Activated T-helper 17 cell treated with anti-CD3 and anti-CD28 coated beads, Interleukin-2, amount 50 U/mL, for 72 hours (primary cell): ENCODE data around the gene HPCAL1. TPM values are rescaled to one million over a fixed set of nuclear protein-coding genes. Genes with fewer than 3 reads are reported as not detected.
A peak's percentile ranks its signal among the peaks of the same experiment; 100 is the strongest.
"Not testable (repeated sequence)": the region's sequence is repeated elsewhere in the genome, so short reads cannot be mapped to it uniquely, and the experiment has no call there.

Experiments
- ATAC-seq: fragments of 150-1000 bp; cut with Tn5 transposase; replicated peaks from 2 replicates; pipeline ENCODE4 v1.10.0; 2021; ENCODE audit warnings: mild to moderate bottlenecking, moderate library complexity
- H3K27ac Mint-ChIP-seq: one replicate; pipeline ENCODE4 v1.8.0; 2022; ENCODE audit warnings: mixed read lengths
- H3K27me3 Mint-ChIP-seq: one replicate; pipeline ENCODE4 v1.8.0; 2022; ENCODE audit warnings: mixed read lengths
- H3K36me3 Mint-ChIP-seq: one replicate; pipeline ENCODE4 v1.8.0; 2022; ENCODE audit warnings: low read depth, mild to moderate bottlenecking, mixed read lengths
- H3K4me1 Mint-ChIP-seq: one replicate; pipeline ENCODE4 v1.8.0; 2022; ENCODE audit warnings: mixed read lengths
- H3K4me3 Mint-ChIP-seq: one replicate; pipeline ENCODE4 v1.8.0; 2022; ENCODE audit warnings: mild to moderate bottlenecking, mixed read lengths
- H3K9me3 Mint-ChIP-seq: one replicate; pipeline ENCODE4 v1.8.0; 2022; ENCODE audit warnings: mixed read lengths
- total RNA-seq, 2 donors: library from RNA; stranded (reverse); gene quantifications; one replicate each; pipeline ENCODE4 v1.2.3, GENCODE V29; 2022

HPCAL1 gene
- 100 to 1,000 TPM in 1 of 2 donors, 10 to 100 TPM in 1; 57.9 to 139 TPM for total RNA-seq

- peaks cover 35% of the 10 kb centered on the region for H3K36me3 Mint-ChIP-seq
- peak; percentile 68 for ATAC-seq
Measured at GRCh38 chr2:10302479-10303180, at the start of gene HPCAL1. Gene HPCAL1 (plus strand): TSS chr2:10302904. CDS start chr2:10419758, 116,854 bp downstream.

GRCh38 chr2:10253596-10254372 lies 48.9 kb upstream of the HPCAL1 start:
- Mint-ChIP-seq H3K27ac (no peak overlapping the region), H3K4me3 (no peak overlapping the region), H3K27me3 (peaks cover 7% of the 10 kb centered on the region), H3K36me3 (no peaks in the 10 kb centered on the region), H3K4me1 (no peaks in the 10 kb centered on the region), H3K9me3 (no peaks in the 10 kb centered on the region)
- no peak for ATAC-seq

More at GRCh38 chr2:10302479-10303180, at the start of gene HPCAL1:
- Mint-ChIP-seq H3K4me3 (peak within 1 kb of the TSS; percentile 93), H3K27me3 (no peaks in the 10 kb centered on the region), H3K9me3 (no peaks in the 10 kb centered on the region), H3K27ac (peak within 1 kb of the TSS; percentile 80), H3K4me1 (peaks cover 56% of the 10 kb centered on the region)

GRCh38 chr2:10254373-10255188 lies 48.1 kb upstream of the HPCAL1 start:
- H3K36me3 Mint-ChIP-seq = no peaks in the 10 kb centered on the region
- no peaks in the 10 kb centered on the region for H3K4me1 Mint-ChIP-seq
- ATAC-seq = no peak
- H3K27me3 Mint-ChIP-seq = peaks cover 7% of the 10 kb centered on the region
- H3K27ac Mint-ChIP-seq = no peak overlapping the region
- H3K4me3 Mint-ChIP-seq = no peak overlapping the region
- no peaks in the 10 kb centered on the region for H3K9me3 Mint-ChIP-seq

GRCh38 chr2:10255189-10256030 lies 47.3 kb upstream of the HPCAL1 start:
- no peaks in the 10 kb centered on the region for H3K36me3 Mint-ChIP-seq
- no peaks in the 10 kb centered on the region for H3K4me1 Mint-ChIP-seq
- no peaks in the 10 kb centered on the region for H3K9me3 Mint-ChIP-seq
- H3K4me3 Mint-ChIP-seq = no peak overlapping the region
- no peak overlapping the region for H3K27ac Mint-ChIP-seq
- H3K27me3 Mint-ChIP-seq = peaks cover 7% of the 10 kb centered on the region
- ATAC-seq = no peak

GRCh38 chr2:10256031-10256514 lies 46.6 kb upstream of the HPCAL1 start:
- Mint-ChIP-seq H3K27ac (no peak overlapping the region), H3K9me3 (no peaks in the 10 kb centered on the region)

GRCh38 chr2:10256515-10257031 lies 46.1 kb upstream of the HPCAL1 start:
- no peak overlapping the region for H3K4me3 Mint-ChIP-seq
- H3K27me3 Mint-ChIP-seq = peaks cover 7% of the 10 kb centered on the region
- no peaks in the 10 kb centered on the region for H3K9me3 Mint-ChIP-seq
- no peaks in the 10 kb centered on the region for H3K36me3 Mint-ChIP-seq
- H3K4me1 Mint-ChIP-seq = no peaks in the 10 kb centered on the region
- no peak for ATAC-seq
- no peak overlapping the region for H3K27ac Mint-ChIP-seq

More at GRCh38 chr2:10256031-10256514, 46.6 kb upstream of the HPCAL1 start:
- Mint-ChIP-seq H3K4me3 (no peak overlapping the region), H3K4me1 (no peaks in the 10 kb centered on the region), H3K27me3 (peaks cover 7% of the 10 kb centered on the region), H3K36me3 (no peaks in the 10 kb centered on the region)
- ATAC-seq = no peak

- peaks cover 9% of the 10 kb centered on the region for H3K27me3 Mint-ChIP-seq
- no peaks in the 10 kb centered on the region for H3K4me1 Mint-ChIP-seq
- no peak overlapping the region for H3K27ac Mint-ChIP-seq
- H3K9me3 Mint-ChIP-seq = no peaks in the 10 kb centered on the region
- ATAC-seq = no peak
- no peak overlapping the region for H3K4me3 Mint-ChIP-seq
- no peaks in the 10 kb centered on the region for H3K36me3 Mint-ChIP-seq
Measured at GRCh38 chr2:10257036-10257435, 45.7 kb upstream of the HPCAL1 start.

- H3K4me1 Mint-ChIP-seq = no peaks in the 10 kb centered on the region
- H3K27ac Mint-ChIP-seq = peak overlapping the region; percentile 40
- H3K36me3 Mint-ChIP-seq = no peaks in the 10 kb centered on the region
- peaks cover 10% of the 10 kb centered on the region for H3K27me3 Mint-ChIP-seq
- no peaks in the 10 kb centered on the region for H3K9me3 Mint-ChIP-seq
- ATAC-seq = no peak
- H3K4me3 Mint-ChIP-seq = no peak overlapping the region
Measured at GRCh38 chr2:10257500-10258147, 45.1 kb upstream of the HPCAL1 start.

- Mint-ChIP-seq H3K4me1 (no peaks in the 10 kb centered on the region), H3K27me3 (peaks cover 10% of the 10 kb centered on the region), H3K36me3 (no peaks in the 10 kb centered on the region), H3K9me3 (no peaks in the 10 kb centered on the region), H3K27ac (peak overlapping the region; percentile 40), H3K4me3 (no peak overlapping the region)
- no peak for ATAC-seq
Measured at GRCh38 chr2:10258326-10258725, 44.4 kb upstream of the HPCAL1 start.

GRCh38 chr2:10258726-10259125 lies 44.0 kb upstream of the HPCAL1 start:
- no peak for ATAC-seq
- Mint-ChIP-seq H3K9me3 (no peaks in the 10 kb centered on the region), H3K4me3 (no peak overlapping the region), H3K36me3 (no peaks in the 10 kb centered on the region), H3K27ac (peak overlapping the region; percentile 40), H3K27me3 (peaks cover 10% of the 10 kb centered on the region), H3K4me1 (no peaks in the 10 kb centered on the region)

GRCh38 chr2:10260130-10260529 lies 42.6 kb upstream of the HPCAL1 start:
- no peaks in the 10 kb centered on the region for H3K4me1 Mint-ChIP-seq
- no peak for ATAC-seq
- no peak overlapping the region for H3K4me3 Mint-ChIP-seq
- H3K27me3 Mint-ChIP-seq = peaks cover 10% of the 10 kb centered on the region
- no peaks in the 10 kb centered on the region for H3K36me3 Mint-ChIP-seq
- H3K9me3 Mint-ChIP-seq = no peaks in the 10 kb centered on the region
- H3K27ac Mint-ChIP-seq = no peak overlapping the region

- H3K9me3 Mint-ChIP-seq, H3K4me1 Mint-ChIP-seq, H3K27me3 Mint-ChIP-seq, H3K36me3 Mint-ChIP-seq, H3K27ac Mint-ChIP-seq, H3K4me3 Mint-ChIP-seq, ATAC-seq: not testable (repeated sequence)
Measured at GRCh38 chr2:10263526-10263925, 39.2 kb upstream of the HPCAL1 start.
